Colon (tissue), 2 donors: ENCODE data around the gene AP1M2.
"Not testable (repeated sequence)": the region's sequence is repeated elsewhere in the genome, so short reads cannot be mapped to it uniquely, and the experiment has no call there.

Experiments
- FAIRE-seq: peaks from 2 replicates; lab custom pipeline; 2012; peaks lifted over from hg19 to GRCh38; lab: Jason Lieb, UNC
- donor health status: control.
- donor health status: control.

The AP1M2 gene

GRCh38 chr19:10601999-10602329 is 14.9 kb upstream of the AP1M2 start:
- no peak for FAIRE-seq

GRCh38 chr19:10600149-10600548 is 13.0 kb upstream of the AP1M2 start:
- FAIRE-seq: no peak

DNA sequence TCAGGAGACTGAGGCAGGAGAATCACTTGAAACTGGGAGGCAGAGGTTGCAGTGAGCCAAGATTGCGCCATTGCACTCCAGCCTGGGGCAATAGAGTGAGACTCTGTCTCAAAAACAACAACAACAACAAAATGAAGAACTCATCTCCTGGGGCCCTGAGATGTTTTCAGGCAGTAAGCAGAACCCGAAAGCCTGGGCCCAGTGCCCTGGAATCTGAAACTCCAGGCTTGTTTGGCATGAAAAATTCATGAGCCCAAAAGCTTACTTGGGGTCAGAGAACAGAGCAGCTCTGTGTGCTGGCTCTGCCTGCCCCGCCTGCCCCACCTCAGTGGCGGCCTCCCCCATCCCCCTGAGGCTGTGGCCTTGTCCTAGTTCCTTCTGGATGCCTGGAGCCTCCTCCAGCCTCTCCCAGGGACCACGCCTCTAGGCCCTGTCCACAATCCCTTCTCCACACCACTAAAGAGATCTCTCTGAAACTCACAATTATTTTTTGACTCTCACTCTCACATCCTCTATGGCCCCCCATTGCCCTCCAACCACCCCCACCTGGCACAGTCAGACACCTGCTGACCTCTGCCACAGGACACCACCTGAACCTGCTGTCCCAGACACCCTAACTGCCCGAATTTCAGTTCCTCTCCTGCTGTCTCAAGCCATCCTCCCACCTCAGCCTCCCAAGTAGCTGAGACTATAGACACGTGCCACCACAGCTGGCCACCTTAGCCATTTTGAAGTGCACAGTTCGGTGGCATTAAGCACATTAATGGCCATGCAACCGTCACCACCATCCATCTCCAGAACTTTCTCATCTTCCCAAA is 6.9 kb upstream of the AP1M2 start:
- no peak for FAIRE-seq

DNA sequence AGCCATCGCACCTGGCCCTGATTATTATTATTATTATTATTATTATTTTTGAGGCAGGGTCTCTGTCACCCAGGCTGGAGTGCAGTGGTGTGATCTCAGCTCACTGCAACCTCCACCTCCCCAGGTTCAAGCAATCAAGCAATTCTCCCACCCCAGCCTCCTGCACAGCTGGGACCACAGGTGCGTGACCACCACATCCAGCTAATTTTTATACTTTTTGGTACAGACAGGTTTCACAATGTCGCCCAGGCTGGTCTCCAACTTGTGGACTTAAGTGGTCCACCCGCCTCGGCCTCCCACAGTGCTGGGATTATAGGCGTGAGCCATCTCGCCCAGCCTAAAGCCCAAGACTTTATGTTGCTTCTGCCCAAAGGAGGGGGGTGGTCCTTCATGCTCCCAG is 6.0 kb upstream of the AP1M2 start:
- FAIRE-seq: no peak

GRCh38 chr19:10587839-10588150 is 683 bp upstream of the AP1M2 start:
- FAIRE-seq: no peak

GRCh38 chr19:10586396-10586795 is 716 bp downstream of the AP1M2 start:
- no peak for FAIRE-seq

DNA sequence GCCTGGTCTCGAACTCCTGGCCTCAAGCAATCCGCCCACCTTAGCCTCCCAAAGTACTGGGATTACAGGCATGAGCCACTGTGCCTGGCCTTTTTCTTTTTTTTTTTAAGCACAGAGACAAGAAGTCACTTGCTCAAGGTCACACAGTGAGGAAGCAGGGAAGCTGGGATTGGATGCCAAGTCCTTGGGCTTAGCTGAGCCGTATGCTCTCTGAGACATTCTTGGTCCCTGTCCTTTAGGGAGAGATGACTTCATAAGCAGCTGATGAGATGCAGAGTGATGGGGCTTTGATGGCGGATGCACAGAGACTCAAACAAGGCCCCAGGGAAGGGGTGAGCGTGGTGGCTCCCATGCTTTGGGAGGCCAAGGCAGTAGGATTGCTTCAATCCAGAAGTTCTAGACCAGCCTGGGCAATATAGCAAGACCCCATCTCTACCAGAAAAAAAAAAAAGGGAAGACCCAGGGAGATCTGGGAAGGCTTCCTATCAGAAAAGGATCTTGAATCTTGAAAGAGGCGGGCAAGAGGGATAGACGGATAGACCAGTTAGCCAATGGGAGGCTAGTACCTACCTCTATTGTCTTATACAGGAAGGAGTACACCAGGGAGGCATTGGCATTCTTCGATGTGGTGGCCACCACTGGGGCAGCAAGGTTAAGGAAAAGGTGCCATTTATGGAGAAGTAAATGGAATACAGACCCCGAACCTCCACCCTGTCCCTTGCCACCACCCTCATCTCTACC is 3.9 kb downstream of the AP1M2 start:
- FAIRE-seq: no peak

DNA sequence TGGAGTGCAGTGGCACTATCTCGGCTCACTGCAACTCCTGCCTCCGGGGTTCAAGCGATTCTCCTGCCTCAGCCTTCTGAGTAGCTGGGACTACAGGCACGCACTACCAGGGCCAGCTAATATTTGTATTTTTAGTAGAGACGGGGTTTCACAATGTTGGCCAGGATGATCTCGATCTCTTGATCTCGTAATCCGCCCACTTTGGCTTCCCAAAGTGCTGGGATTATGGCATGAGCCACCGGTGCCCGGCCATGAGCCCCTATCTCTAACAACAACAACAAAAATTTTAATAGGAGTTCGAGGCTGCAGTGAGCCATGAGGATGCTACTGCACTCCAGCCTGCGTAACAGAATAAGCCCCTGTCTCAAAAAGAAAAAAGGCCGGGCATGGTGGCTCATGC is 5.0 kb downstream of the AP1M2 start:
- FAIRE-seq: no peak

- no peak for FAIRE-seq
Measured at GRCh38 chr19:10580979-10581631, 6.0 kb downstream of the AP1M2 start.

DNA sequence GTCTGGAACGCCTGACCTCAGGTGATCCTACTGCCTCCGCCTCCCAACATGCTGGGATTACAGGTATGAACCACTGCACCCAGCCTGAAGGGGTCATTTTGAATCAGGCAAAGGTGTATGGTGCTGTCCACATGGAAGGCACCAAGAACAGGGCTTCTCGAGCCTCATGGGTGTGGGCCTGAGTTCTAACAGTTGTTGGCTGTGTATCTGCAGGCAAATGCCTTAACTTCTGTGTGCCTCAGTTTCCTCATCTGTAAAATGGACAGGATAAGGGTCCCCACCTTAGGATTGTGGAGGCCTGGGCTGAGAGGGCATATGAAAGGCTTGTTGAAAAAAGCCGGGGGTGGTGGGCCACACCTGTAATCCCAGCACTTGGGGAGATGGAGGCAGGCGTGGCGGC is 9.2 kb downstream of the AP1M2 start:
- FAIRE-seq: no peak

DNA sequence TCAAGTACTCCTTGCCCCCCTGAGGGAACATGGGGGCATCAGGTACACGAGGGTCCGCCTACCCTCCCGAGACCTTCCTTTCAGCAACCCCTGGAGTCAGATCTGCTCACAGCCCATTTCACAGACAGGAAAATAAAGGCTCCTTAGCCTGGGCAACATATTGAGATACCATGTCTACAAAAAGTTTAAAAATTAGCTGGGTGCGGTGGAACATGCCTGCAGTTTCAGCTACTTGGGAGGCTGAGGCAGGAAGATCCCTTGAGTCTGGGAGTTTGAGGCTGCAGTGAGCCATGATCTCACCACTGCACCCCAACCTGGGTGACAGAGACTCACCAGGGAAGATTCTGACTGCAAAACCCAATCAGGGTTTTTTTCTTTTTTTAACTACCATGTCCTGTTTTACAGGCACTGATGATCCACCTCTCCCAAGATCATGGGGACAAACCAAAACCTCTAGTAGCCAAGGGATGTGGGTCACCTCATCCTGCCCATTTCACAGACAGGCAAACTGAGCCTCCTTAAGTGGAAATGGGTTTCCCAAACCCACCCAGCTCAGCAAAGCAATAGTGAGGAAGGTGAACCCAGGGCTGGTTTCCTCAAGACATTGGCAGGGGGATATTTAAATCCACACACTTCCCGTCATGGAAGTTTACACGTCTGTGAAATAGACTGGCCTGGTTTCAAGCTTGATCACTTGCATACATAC is 11.9 kb downstream of the AP1M2 start:
- FAIRE-seq: no peak

GRCh38 chr19:10574462-10574861 is 12.7 kb downstream of the AP1M2 start:
- no peak for FAIRE-seq

DNA sequence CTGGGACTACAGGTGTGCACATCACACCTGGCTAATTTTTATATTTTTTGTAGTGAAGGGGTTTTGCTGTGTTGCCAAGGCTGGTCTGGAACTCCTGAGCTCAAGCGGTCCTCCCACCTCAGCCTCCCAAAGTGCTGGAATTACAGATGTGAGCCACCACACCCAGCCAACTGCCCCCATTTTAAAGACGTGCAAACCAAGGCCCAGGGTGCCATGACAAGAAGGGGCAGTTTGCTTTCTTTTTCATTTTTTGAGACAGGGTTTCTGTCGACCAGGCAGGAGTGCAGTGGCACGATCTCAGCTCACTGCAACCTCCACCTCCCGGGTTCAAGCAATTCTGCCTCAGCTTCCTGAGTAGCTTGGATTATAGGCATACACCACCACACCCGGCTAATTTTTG is 13.3 kb downstream of the AP1M2 start:
- not testable (repeated sequence) for FAIRE-seq

- FAIRE-seq: no peak
Measured at GRCh38 chr19:10568826-10569651, 18.1 kb downstream of the AP1M2 start, which contains the start of gene CDKN2D. TSS of gene CDKN2D (minus strand) at chr19:10568979. CDS start at chr19:10568653, 326 bp downstream.

DNA sequence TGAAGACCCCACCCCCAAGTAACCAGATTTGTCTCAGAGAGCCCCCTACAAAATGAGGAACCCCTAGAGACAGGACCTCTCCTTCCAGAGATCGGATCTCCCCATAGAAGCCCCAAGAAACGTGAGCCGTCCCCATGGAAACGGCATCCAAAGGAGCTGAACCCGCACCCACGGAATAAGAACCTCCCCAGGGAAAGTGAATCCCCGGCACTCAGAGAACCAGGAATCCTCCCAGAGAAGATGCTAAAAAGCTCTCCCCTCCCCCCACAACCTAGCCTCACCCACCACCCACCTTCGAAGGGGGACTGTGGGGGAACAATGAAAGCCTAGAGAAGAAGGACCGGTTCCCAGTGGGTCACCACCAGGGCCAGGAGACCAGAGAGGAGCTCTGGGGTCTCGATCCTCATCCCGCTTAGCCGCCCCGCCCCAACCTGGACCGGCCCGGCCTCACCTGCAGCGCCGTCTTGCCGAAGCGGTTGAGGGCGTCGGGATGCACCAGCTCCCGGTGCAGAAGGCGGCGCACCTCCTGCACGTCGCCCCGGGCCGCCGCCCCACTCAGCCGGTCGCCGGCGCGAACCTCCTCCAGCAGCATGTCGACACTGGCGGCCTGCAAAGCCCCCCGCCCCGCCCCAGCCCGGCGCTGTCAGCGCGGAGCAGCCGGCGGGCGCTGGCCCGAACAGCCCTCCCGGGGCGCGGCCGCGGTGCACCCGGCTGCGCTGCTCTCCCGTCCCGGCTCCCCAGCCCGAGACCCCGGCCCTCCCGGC is 18.9 kb downstream of the AP1M2 start:
- FAIRE-seq: no peak

DNA sequence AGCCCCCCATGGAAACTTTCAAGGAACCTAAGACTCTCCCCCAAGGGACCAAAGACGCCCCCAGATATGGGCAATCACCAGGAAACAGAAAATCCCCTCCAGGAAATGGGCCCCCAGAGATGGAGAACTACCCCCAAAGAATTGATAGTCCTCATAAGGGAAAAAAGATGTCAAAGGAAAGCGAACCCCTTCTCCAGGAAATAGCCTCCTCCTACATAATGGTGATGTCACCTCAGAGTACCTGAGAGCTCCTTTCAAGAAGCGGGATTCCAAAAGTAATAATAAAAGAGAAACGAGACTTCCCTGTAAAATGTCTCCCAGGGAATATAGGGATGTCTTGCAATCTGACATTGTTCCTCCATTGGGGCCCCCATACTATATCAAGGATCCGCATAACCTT is 19.5 kb downstream of the AP1M2 start:
- FAIRE-seq: no peak

GRCh38 chr19:10566658-10567410 is 20.3 kb downstream of the AP1M2 start:
- FAIRE-seq: no peak

DNA sequence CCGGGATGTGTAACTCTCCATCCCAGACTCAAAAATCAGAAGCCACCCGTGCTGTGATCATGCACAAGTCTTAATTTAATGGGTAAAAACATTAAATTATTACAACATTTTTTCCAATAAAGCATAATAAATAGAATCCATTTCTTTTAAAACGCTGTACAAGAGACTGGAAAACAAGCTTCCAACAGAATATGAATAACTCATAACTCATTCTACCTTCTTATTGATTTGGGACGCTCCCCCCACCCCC is 20.8 kb downstream of the AP1M2 start:
- FAIRE-seq: no peak

GRCh38 chr19:10565567-10566407 is 21.3 kb downstream of the AP1M2 start, which contains the start of gene KRI1:
TSS of gene KRI1 (minus strand) at chr19:10566010. CDS start at chr19:10565999, 11 bp downstream.
- no peak for FAIRE-seq
